ENCODE measurements around the gene DENR.
"Not testable (repeated sequence)": the region's sequence is repeated elsewhere in the genome, so short reads cannot be mapped to it uniquely, and the experiment has no call there.

DENR gene

GRCh38 chr12:122743895-122744525, 8.6 kb upstream of the DENR start:
- DNase-seq, result no peak

GRCh38 chr12:122747224-122748135, 5.1 kb upstream of the DENR start:
- DNase-seq, result no peak

GRCh38 chr12:122749569-122750332, 2.9 kb upstream of the DENR start:
- no peak for DNase-seq

- not testable (repeated sequence) for DNase-seq
These were observed 1.7 kb upstream of the DENR start for GRCh38 chr12:122750781-122751515.

DNA sequence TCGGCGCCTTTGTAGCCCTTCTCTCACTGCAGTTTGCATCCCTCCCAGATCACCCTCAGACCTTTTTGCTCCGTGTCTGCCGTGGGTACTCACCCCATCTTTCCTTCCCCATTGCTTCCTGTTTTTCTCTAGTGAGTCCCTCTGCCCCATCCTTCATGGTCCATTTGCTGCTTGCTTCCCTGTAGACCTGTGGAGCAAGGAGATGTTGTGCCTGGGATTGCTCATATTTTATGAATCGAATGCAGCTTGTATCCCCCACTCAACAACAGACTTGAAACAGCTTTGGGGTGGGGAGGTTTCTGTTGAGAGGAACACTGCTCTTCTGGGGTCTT, 661 bp downstream of the DENR start:
- DNase-seq, result peak; percentile 41 to 64

GRCh38 chr12:122754790-122755189, 2.2 kb downstream of the DENR start:
- DNase-seq, result no peak

- no peak for DNase-seq
These were observed 4.9 kb downstream of the DENR start for GRCh38 chr12:122757568-122757967.

DNA sequence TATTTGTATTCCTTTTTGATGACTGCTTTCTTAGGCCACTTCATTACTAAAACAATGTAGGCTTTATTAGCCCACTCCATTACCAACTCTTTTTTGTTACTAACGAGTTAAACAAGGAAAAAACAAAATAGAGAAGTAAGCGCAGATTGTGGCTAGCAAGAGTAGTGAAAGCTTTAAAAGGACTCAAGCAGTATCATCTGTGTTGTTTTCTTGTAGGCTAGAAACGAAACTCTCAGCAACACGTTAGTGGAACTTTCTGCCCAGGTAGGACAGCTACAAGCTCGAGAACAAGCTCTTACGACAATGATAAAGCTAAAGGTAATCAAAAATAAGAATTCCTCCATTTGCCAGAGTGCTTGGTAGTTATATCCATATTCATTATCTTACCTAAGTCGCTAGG, 32.9 kb downstream of the DENR start:
- peak in 1 of 2 experiments; percentile 4 for DNase-seq

- no peak for DNase-seq
These were observed 35.8 kb downstream of the DENR start for GRCh38 chr12:122788387-122788786.

- no peak for DNase-seq
These were observed 37.0 kb downstream of the DENR start for GRCh38 chr12:122789637-122790036.

DNA sequence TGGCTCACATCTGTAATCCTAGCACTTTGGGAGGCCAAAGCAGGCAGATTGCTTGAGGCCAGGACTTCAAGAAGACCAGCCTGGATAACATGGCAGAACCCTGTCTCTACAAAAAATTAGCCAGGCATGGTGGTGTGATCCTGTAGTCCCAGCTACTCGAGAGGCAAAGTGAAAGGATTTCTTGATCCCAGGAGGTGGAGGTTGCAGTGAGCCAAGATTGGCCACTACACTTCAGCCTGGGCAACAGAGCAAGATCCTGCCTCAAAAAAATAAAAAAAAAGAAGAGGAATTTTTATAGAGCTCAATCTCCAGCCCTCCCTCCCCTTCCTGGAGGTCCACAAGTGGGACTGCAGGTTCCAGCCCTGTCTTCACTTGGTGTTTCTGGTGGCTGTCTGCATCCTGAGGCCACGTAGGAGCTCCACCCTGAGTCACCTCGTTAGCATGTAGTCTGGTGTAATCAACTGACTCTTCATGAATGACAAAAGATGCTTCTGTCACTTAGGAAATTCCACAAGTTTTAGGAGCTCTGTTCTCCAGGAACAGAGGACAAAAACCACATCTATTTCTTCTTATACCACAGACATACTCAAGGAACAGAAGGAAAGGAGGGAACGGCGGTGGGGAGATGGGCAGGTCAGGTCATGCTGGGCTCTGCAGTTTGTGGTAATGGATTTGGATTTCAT, 37.9 kb downstream of the DENR start:
- no peak for DNase-seq

GRCh38 chr12:122793685-122794106, 41.1 kb downstream of the DENR start:
- DNase-seq, result peak; percentile 76 to 89

DNA sequence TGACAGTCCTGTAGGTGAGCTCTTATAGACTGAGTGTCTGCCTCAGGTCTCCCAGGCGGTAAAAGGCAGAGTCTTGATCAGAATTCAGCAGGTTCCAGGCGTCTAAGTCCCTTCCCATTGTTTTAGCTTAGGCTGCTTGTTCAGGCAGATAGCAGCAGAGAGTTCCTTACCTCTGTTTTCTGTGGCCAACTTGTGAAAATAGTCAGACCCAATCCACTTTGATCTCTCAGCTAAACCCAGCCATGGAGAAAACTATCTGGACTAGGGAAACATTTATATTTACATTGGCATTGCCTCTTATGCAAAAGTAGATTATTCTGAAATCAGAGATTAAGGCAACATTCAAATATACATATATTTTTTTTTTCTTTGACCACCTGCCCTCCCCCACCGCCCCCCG, 43.2 kb downstream of the DENR start:
- no peak for DNase-seq

DNA sequence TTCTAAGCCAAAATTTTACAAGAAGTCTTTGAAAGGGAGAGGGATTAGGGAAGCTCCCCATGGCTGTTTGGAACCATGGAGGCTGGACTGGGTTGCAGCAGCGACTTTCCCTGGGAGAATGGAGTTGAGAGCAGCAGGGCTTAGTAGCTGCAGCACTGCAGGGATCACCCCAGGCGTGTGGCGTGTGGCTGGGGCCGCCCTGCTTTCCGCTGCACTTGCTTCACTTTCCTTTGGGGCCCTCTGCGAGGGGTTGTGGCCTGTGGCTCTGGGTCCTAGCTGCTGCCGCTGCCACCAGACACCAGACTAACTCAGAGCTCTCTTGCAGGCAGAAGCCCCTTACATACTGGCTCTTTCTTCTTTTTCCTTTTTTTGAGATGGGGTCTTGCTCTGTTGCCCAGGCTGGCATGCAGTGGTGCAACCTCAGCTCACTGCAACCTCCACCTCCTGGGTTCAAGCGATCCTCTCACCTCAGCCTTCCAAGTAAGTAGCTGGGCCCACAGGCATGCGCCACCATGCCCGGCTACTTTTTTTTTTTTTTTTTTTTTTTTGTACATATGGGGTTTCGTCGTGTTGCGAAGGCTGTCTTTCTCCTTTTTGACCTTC, 47.1 kb downstream of the DENR start:
- DNase-seq, result no peak

- DNase-seq, result no peak
These were observed 51.3 kb downstream of the DENR start for GRCh38 chr12:122803937-122804336.

GRCh38 chr12:122804957-122805356, 52.3 kb downstream of the DENR start:
- not testable (repeated sequence) for DNase-seq

GRCh38 chr12:122807651-122808050, 55.0 kb downstream of the DENR start:
- DNase-seq, result no peak

- no peak for DNase-seq
These were observed 59.2 kb downstream of the DENR start for GRCh38 chr12:122811777-122812176.

GRCh38 chr12:122813310-122813713, 60.7 kb downstream of the DENR start:
- peak; percentile 80 to 90 for DNase-seq

GRCh38 chr12:122819209-122819785, 66.7 kb downstream of the DENR start:
- DNase-seq, result no peak

DNA sequence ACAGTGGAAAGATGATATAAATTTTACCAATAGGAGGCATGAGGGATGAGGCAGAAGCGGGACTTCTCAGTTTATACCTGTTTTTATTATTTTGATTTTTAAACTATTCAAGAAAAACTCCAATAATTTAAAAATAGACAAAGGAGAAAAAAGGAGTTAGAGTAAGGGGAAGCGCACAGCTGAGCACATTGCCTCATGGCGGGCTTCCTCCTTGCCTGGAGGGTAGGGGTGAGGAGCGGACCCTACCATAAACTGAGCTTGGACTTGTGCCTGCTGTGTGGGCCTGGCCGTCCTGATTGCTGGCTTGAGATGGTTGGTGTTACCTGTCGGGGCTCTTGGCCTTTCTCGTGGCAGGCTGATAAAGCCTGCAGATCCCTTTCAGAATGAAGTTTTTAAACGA, 67.5 kb downstream of the DENR start:
- no peak for DNase-seq
